SH-SY5Y (cell line): ENCODE measurements around the gene NBPF1.

Source experiments
- GATA2 ChIP-seq: IDR thresholded peaks from 2 replicates; pipeline ENCODE4 v1.6.1; 2011; ENCODE audit warnings: mild to moderate bottlenecking, low read depth, low read length
- GATA3 ChIP-seq: IDR thresholded peaks from 2 replicates; pipeline ENCODE4 v1.6.1; 2011; ENCODE audit warnings: low read depth, mild to moderate bottlenecking, low read length, moderate library complexity

GRCh38 chr1:16608838-16609560 lies 4.4 kb downstream of the NBPF1 start:
- no peak for TF ChIP-seq GATA3
- TF ChIP-seq GATA2, result no peak
